GM12872 (cell line): ENCODE data around the gene ABCA13.

ENCODE experiments used
- CTCF ChIP-seq: IDR thresholded peaks from 3 replicates; pipeline ENCODE4 v1.5.1; 2011; ENCODE audit warnings: low read depth, mild to moderate bottlenecking, low read length, moderate library complexity; ENCODE audit not compliant: insufficient read depth

The ABCA13 gene

GRCh38 chr7:48420206-48420605 is 248.9 kb downstream of the ABCA13 start:
- no peak for TF ChIP-seq CTCF

GRCh38 chr7:48421357-48421756 is 250.1 kb downstream of the ABCA13 start:
- no peak for TF ChIP-seq CTCF

GRCh38 chr7:48424731-48425130 is 253.5 kb downstream of the ABCA13 start:
- peak; percentile 62; the same call in 2 of the 3 replicates for TF ChIP-seq CTCF

- TF ChIP-seq CTCF: no peak
Measured at GRCh38 chr7:48426331-48426965, 255.2 kb downstream of the ABCA13 start.

GRCh38 chr7:48426966-48427555 is 255.8 kb downstream of the ABCA13 start:
- no peak for TF ChIP-seq CTCF

GRCh38 chr7:48427671-48428070 is 256.4 kb downstream of the ABCA13 start:
- TF ChIP-seq CTCF: no peak

- no peak for TF ChIP-seq CTCF
Measured at GRCh38 chr7:48428091-48428684, 256.9 kb downstream of the ABCA13 start.
